H1 (cell line): ENCODE measurements around the gene NR5A2. TPM values are rescaled to one million over a fixed set of nuclear protein-coding genes. Genes with fewer than 3 reads are reported as not detected.
A peak's percentile ranks its signal among the peaks of the same experiment; 100 is the strongest.

ENCODE experiments used
- GABPA ChIP-seq: IDR thresholded peaks from 2 replicates; pipeline ENCODE4 v1.6.1; 2011; ENCODE audit warnings: mild to moderate bottlenecking, low read length, moderate library complexity, borderline replicate concordance; ENCODE audit not compliant: insufficient read depth
- HDAC6 ChIP-seq: IDR thresholded peaks from one replicate; pipeline ENCODE4 v1.7.1; 2012; ENCODE audit warnings: low read depth, mild to moderate bottlenecking, inconsistent platforms, low read length, moderate library complexity
- KDM4A ChIP-seq: IDR thresholded peaks from one replicate; pipeline ENCODE4 v1.7.1; 2012; ENCODE audit warnings: low read depth, mild to moderate bottlenecking, moderate library complexity, low read length, inconsistent platforms; ENCODE audit not compliant: severe bottlenecking
- NANOG ChIP-seq: IDR thresholded peaks from 2 replicates; pipeline ENCODE4 v1.6.1; 2011; ENCODE audit warnings: low read length, low read depth, mild to moderate bottlenecking, inconsistent platforms; ENCODE audit not compliant: insufficient read depth, poor library complexity, severe bottlenecking
- POU5F1 ChIP-seq: IDR thresholded peaks from 2 replicates; pipeline ENCODE4 v1.6.1; 2011; ENCODE audit warnings: low read depth, mild to moderate bottlenecking, low read length, moderate library complexity
- SIRT6 ChIP-seq: IDR thresholded peaks from one replicate; pipeline ENCODE4 v1.7.1; 2012; ENCODE audit warnings: low read length, inconsistent platforms
- SUZ12 ChIP-seq: fragments of 200-600 bp; sonication (generic); IDR thresholded peaks from 2 replicates; pipeline ENCODE4 v1.6.1; 2012; ENCODE audit warnings: mild to moderate bottlenecking, inconsistent platforms, low read length, moderate library complexity, mixed read lengths
- TAF7 ChIP-seq: optimal IDR thresholded peaks from 2 replicates; pipeline ENCODE3; 2011; ENCODE audit warnings: low read depth, mild to moderate bottlenecking, inconsistent platforms, low read length, moderate library complexity, borderline replicate concordance
- TCF12 ChIP-seq: IDR thresholded peaks from 2 replicates; pipeline ENCODE4 v1.6.1; 2011; ENCODE audit warnings: low read depth, mild to moderate bottlenecking, low read length
- polyA plus RNA-seq, 7 experiments: library from polyadenylated mRNA; depleted of rRNA in 3 of 7; stranded (reverse) in 5 of 7; unstranded in 2 of 7; fragments of >200 nt in 5 of 7; fragments of 200-250 nt in 2 of 7; gene quantifications; 1 replicate in 5 of 7; 2 replicates in 1 of 7; 4 replicates in 1 of 7; pipeline versions ENCODE4 v1.2.1 to v1.2.3, GENCODE V29; 2011 to 2013; ENCODE audit warnings: missing spikeins in 2 of 7, mixed read lengths in 2 of 7
- total RNA-seq: library from RNA; stranded (reverse); fragmentation: NEBNext Ultra II Directional; extraction: Animal tissue kit (Norgen Biotek cat#: 25700); gene quantifications from 2 replicates; pipeline ENCODE4 v1.2.1, GENCODE V29; 2021
- TF ChIP-seq, protein P1 (sequence below): fragments of 300-600 bp; sonication (generic); IDR thresholded peaks from 2 replicates; pipeline ENCODE4 v1.7.1; 2012; ENCODE audit warnings: low read length, moderate library complexity, mild to moderate bottlenecking, inconsistent platforms; ENCODE audit not compliant: insufficient replicate concordance

Gene NR5A2
- total and polyA plus RNA-seq, 2 of the 8 experiments (the other 6 are each of a cell fraction or from before 2014, with no cell fraction given): 1.7 to 11.6 TPM

- TF ChIP-seq, protein P1, sequence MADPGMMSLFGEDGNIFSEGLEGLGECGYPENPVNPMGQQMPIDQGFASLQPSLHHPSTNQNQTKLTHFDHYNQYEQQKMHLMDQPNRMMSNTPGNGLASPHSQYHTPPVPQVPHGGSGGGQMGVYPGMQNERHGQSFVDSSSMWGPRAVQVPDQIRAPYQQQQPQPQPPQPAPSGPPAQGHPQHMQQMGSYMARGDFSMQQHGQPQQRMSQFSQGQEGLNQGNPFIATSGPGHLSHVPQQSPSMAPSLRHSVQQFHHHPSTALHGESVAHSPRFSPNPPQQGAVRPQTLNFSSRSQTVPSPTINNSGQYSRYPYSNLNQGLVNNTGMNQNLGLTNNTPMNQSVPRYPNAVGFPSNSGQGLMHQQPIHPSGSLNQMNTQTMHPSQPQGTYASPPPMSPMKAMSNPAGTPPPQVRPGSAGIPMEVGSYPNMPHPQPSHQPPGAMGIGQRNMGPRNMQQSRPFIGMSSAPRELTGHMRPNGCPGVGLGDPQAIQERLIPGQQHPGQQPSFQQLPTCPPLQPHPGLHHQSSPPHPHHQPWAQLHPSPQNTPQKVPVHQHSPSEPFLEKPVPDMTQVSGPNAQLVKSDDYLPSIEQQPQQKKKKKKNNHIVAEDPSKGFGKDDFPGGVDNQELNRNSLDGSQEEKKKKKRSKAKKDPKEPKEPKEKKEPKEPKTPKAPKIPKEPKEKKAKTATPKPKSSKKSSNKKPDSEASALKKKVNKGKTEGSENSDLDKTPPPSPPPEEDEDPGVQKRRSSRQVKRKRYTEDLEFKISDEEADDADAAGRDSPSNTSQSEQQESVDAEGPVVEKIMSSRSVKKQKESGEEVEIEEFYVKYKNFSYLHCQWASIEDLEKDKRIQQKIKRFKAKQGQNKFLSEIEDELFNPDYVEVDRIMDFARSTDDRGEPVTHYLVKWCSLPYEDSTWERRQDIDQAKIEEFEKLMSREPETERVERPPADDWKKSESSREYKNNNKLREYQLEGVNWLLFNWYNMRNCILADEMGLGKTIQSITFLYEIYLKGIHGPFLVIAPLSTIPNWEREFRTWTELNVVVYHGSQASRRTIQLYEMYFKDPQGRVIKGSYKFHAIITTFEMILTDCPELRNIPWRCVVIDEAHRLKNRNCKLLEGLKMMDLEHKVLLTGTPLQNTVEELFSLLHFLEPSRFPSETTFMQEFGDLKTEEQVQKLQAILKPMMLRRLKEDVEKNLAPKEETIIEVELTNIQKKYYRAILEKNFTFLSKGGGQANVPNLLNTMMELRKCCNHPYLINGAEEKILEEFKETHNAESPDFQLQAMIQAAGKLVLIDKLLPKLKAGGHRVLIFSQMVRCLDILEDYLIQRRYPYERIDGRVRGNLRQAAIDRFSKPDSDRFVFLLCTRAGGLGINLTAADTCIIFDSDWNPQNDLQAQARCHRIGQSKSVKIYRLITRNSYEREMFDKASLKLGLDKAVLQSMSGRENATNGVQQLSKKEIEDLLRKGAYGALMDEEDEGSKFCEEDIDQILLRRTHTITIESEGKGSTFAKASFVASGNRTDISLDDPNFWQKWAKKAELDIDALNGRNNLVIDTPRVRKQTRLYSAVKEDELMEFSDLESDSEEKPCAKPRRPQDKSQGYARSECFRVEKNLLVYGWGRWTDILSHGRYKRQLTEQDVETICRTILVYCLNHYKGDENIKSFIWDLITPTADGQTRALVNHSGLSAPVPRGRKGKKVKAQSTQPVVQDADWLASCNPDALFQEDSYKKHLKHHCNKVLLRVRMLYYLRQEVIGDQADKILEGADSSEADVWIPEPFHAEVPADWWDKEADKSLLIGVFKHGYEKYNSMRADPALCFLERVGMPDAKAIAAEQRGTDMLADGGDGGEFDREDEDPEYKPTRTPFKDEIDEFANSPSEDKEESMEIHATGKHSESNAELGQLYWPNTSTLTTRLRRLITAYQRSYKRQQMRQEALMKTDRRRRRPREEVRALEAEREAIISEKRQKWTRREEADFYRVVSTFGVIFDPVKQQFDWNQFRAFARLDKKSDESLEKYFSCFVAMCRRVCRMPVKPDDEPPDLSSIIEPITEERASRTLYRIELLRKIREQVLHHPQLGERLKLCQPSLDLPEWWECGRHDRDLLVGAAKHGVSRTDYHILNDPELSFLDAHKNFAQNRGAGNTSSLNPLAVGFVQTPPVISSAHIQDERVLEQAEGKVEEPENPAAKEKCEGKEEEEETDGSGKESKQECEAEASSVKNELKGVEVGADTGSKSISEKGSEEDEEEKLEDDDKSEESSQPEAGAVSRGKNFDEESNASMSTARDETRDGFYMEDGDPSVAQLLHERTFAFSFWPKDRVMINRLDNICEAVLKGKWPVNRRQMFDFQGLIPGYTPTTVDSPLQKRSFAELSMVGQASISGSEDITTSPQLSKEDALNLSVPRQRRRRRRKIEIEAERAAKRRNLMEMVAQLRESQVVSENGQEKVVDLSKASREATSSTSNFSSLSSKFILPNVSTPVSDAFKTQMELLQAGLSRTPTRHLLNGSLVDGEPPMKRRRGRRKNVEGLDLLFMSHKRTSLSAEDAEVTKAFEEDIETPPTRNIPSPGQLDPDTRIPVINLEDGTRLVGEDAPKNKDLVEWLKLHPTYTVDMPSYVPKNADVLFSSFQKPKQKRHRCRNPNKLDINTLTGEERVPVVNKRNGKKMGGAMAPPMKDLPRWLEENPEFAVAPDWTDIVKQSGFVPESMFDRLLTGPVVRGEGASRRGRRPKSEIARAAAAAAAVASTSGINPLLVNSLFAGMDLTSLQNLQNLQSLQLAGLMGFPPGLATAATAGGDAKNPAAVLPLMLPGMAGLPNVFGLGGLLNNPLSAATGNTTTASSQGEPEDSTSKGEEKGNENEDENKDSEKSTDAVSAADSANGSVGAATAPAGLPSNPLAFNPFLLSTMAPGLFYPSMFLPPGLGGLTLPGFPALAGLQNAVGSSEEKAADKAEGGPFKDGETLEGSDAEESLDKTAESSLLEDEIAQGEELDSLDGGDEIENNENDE: peak; percentile 85
- no peak for TF ChIP-seq TAF7
- peak; percentile 39 for TF ChIP-seq NANOG
- peak; percentile 81 for TF ChIP-seq POU5F1
- TF ChIP-seq KDM4A: no peak
- TF ChIP-seq SIRT6: no peak
- no peak for TF ChIP-seq HDAC6
- TF ChIP-seq TCF12: no peak
- no peak for TF ChIP-seq SUZ12
- no peak for TF ChIP-seq GABPA
Observed at GRCh38 chr1:200081151-200081968, 53.9 kb downstream of the NR5A2 start (continued).
